B cell (primary cell): ENCODE measurements around the gene ICE2. TPM values are rescaled to one million over a fixed set of nuclear protein-coding genes. Genes with fewer than 3 reads are reported as not detected.

ENCODE experiments used
- ATAC-seq: fragments of 200-7000 bp; cut with Tn5 transposase; one replicate; pipeline ENCODE4 v1.10.0; 2021; ENCODE audit warnings: low read depth, mild to moderate bottlenecking, moderate number of reproducible peaks, moderate library complexity
- CTCF ChIA-PET: fragments of 350-600 bp; sonication (Branson Sonifier 250); formaldehyde crosslinking; loops from one replicate; lab custom pipeline; 2021; ENCODE audit warnings: antibody characterized with exemption, inconsistent platforms; lab: Charles Lee
- POLR2A ChIA-PET: fragments of 350-600 bp; sonication (Branson Sonifier 250); formaldehyde crosslinking; loops from one replicate; lab custom pipeline; 2021; ENCODE audit warnings: antibody characterized with exemption; lab: Charles Lee
- DNase-seq: peaks from one replicate; pipeline ENCODE4 v3.0.0; 2013
- H2AFZ ChIP-seq: 2 replicates; pipeline ENCODE4 v1.6.1; 2012; ENCODE audit warnings: mild to moderate bottlenecking, low read depth, low read length; ENCODE audit not compliant: insufficient read depth, poor library complexity, severe bottlenecking
- H3K27ac ChIP-seq, 2 donors: 1 replicate in 1 of 2; 2 replicates in 1 of 2; pipeline ENCODE4 v1.5.1; 2012 to 2013; ENCODE audit warnings: low read length in 2 of 2, mild to moderate bottlenecking in 2 of 2, moderate library complexity in 1 of 2
- H3K27me3 ChIP-seq, 4 experiments: fragments of 200-600 bp in 1 of 4; sonication (generic) in 1 of 4; replicated peaks in 1 of 4; 1 replicate in 2 of 4; 2 replicates in 2 of 4; pipeline versions ENCODE4 v1.6.1 to v1.7.0; 2013 to 2016; ENCODE audit warnings: low read length in 3 of 4, mild to moderate bottlenecking in 2 of 4, mixed read lengths in 1 of 4, moderate library complexity in 1 of 4; ENCODE audit not compliant: insufficient read depth in 4 of 4, control insufficient read depth in 3 of 4; ENCODE audit errors: control extremely low read depth in 1 of 4
- H3K36me3 ChIP-seq, 2 experiments: replicated peaks in 1 of 2; 1 replicate in 1 of 2; 2 replicates in 1 of 2; pipeline versions ENCODE4 v1.6.1 to v1.7.1; 2013; ENCODE audit warnings: low read length in 1 of 2; ENCODE audit not compliant: insufficient read depth in 2 of 2, control insufficient read depth in 1 of 2; ENCODE audit errors: control extremely low read depth in 1 of 2, extremely low read depth in 1 of 2
- H3K4me1 ChIP-seq, 2 donors: fragments of 200-600 bp in 1 of 2; sonication (generic) in 1 of 2; 1 replicate in 1 of 2; 2 replicates in 1 of 2; pipeline versions ENCODE4 v1.5.1 to v1.6.1; 2013 to 2017; ENCODE audit warnings: low read length in 2 of 2; ENCODE audit not compliant: control insufficient read depth in 2 of 2, insufficient read depth in 2 of 2
- H3K4me2 ChIP-seq: replicated peaks from 2 replicates; pipeline ENCODE3; 2012; ENCODE audit warnings: mild to moderate bottlenecking, low read depth, low read length; ENCODE audit not compliant: poor library complexity, severe bottlenecking
- H3K4me3 ChIP-seq, 5 experiments: fragments of 200-600 bp in 1 of 5; sonication (generic) in 1 of 5; 1 replicate in 3 of 5; 2 replicates in 2 of 5; pipeline versions ENCODE4 v1.5.1 to v1.7.0; 2011 to 2016; ENCODE audit warnings: low read length in 4 of 5, mild to moderate bottlenecking in 4 of 5, low read depth in 2 of 5, control low read depth in 1 of 5, moderate library complexity in 1 of 5; ENCODE audit not compliant: insufficient read depth in 1 of 5; ENCODE audit errors: control extremely low read depth in 1 of 5, extremely low read depth in 1 of 5
- H3K79me2 ChIP-seq: fragments of 200-600 bp; sonication (generic); one replicate; pipeline ENCODE4 v1.6.0; 2016; ENCODE audit warnings: low read length; ENCODE audit not compliant: control insufficient read depth, insufficient read depth
- H3K9ac ChIP-seq: fragments of 200-600 bp; sonication (generic); 2 replicates; pipeline ENCODE4 v1.6.1; 2017; ENCODE audit warnings: mild to moderate bottlenecking, low read length, moderate library complexity
- H3K9me3 ChIP-seq, 3 donors: one replicate each; pipeline versions ENCODE4 v1.6.1 to v1.7.1; 2013; ENCODE audit warnings: low read length in 2 of 3; ENCODE audit not compliant: control insufficient read depth in 2 of 3, insufficient read depth in 1 of 3; ENCODE audit errors: control extremely low read depth in 1 of 3
- H4K20me1 ChIP-seq: 2 replicates; pipeline ENCODE4 v1.6.0; 2012; ENCODE audit warnings: mild to moderate bottlenecking, low read length; ENCODE audit not compliant: insufficient read depth, control insufficient read depth, poor library complexity, severe bottlenecking
- H3K27ac Mint-ChIP-seq: one replicate; pipeline ENCODE4 v1.8.0; 2021; ENCODE audit warnings: mixed read lengths
- H3K27me3 Mint-ChIP-seq: one replicate; pipeline ENCODE4 v1.8.0; 2021; ENCODE audit warnings: mixed read lengths
- H3K4me1 Mint-ChIP-seq: one replicate; pipeline ENCODE4 v1.8.0; 2021; ENCODE audit warnings: mixed read lengths
- H3K4me3 Mint-ChIP-seq: one replicate; pipeline ENCODE4 v1.8.0; 2021; ENCODE audit warnings: mixed read lengths
- H3K9me3 Mint-ChIP-seq: one replicate; pipeline ENCODE4 v1.8.0; 2022; ENCODE audit warnings: mixed read lengths; ENCODE audit not compliant: insufficient read depth
- CTCF ChIP-seq: fragments of 200-600 bp; IDR thresholded peaks from one replicate; pipeline ENCODE4 v1.8.0; 2022; ENCODE audit warnings: antibody characterized with exemption, mild to moderate bottlenecking
- EZH2 ChIP-seq: IDR thresholded peaks from 2 replicates; pipeline ENCODE4 v1.6.1; 2012; ENCODE audit warnings: borderline replicate concordance, low read depth, mild to moderate bottlenecking, moderate library complexity, low read length; ENCODE audit not compliant: insufficient read depth, poor library complexity, severe bottlenecking
- WGBS: methylation state at CpG from one replicate; pipeline ENCODE4 v1.1.5; 2013; ENCODE audit warnings: missing lambda C conversion rate; ENCODE audit not compliant: insufficient coverage; 5-methylcytosine and 5-hydroxymethylcytosine counted together
- intact Hi-C: fragments of 100-400 bp; cut with micrococcal nuclease; formaldehyde crosslinking; loops from one replicate; pipeline ENCODE4 v1.10.0; 2022
- polyA plus RNA-seq: library from polyadenylated mRNA; depleted of rRNA; stranded (reverse); fragments of >200 nt; gene quantifications from 2 replicates; pipeline ENCODE4 v1.2.3, GENCODE V29; 2012
- total RNA-seq, 2 donors: library from RNA; stranded (reverse); fragments of 120-200 nt in 1 of 2; gene quantifications; 1 replicate in 1 of 2; 2 replicates in 1 of 2; pipeline versions ENCODE4 v1.2.3 to v1.2.4, GENCODE V29; 2013 to 2022

Gene ICE2
- total and polyA plus RNA-seq, 2 donors (not counting 1 experiment from before 2014, with no cell fraction given): 19.0 to 71.2 TPM

DNA sequence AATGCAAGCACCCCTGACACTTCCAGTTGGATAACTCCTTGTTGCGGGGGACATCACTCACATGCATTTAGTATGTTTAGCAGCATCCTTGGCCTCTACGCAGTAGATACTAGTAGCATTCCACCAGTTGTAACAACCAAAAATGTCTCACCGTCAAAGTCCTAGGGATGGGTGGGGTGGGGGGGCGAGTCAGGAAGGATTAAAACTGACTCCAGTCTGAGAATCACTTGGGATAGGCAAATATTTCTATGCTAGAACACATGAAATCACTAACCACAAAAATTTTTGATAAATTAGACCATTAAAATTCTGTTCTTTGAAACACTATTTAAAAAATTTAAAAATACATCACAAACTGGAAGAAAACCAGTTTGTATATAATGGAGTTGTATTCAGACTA is 18.0 kb downstream of the ICE2 start:
- Histone ChIP-seq H3K4me1 (no peaks in the 10 kb centered on the region), H3K4me2 (no peak overlapping the region), H3K27me3 (no peaks in the 10 kb centered on the region), H3K9me3 (no peaks in the 10 kb centered on the region), H3K36me3 (peaks cover 0 to 28% of the 10 kb centered on the region in 2 experiments), H3K9ac (no peak overlapping the region), H3K4me3 (no peak overlapping the region), H3K79me2 (peaks cover 5% of the 10 kb centered on the region), H3K27ac (no peak overlapping the region), H2AFZ (no peak overlapping the region), H4K20me1 (peaks cover 8% of the 10 kb centered on the region)
- H3K27ac Mint-ChIP-seq: no peak overlapping the region
- DNase-seq (no peak), ATAC-seq (no peak)
- TF ChIP-seq CTCF (no peak), EZH2 (no peak)
- WGBS: no CpG with 5 or more reads among the region's 4 CpGs
- H3K27me3 Mint-ChIP-seq: no peaks in the 10 kb centered on the region
- no peak overlapping the region for H3K4me3 Mint-ChIP-seq
- H3K9me3 Mint-ChIP-seq: no peaks in the 10 kb centered on the region
- H3K4me1 Mint-ChIP-seq: no peaks in the 10 kb centered on the region
- intact Hi-C loops: no loop called here
- CTCF ChIA-PET: no interaction called here
- POLR2A ChIA-PET: no interaction called here

- WGBS: 100% methylated on average over 1 of the region's 6 CpGs
- H3K79me2 ChIP-seq: no peaks in the 10 kb centered on the region
- Mint-ChIP-seq H3K27ac (no peak overlapping the region), H3K4me1 (no peaks in the 10 kb centered on the region), H3K4me3 (no peak overlapping the region), H3K9me3 (no peaks in the 10 kb centered on the region), H3K27me3 (no peaks in the 10 kb centered on the region)
- no peak overlapping the region for H2AFZ ChIP-seq
- H3K9me3 ChIP-seq: no peaks in the 10 kb centered on the region
- TF ChIP-seq EZH2 (no peak), CTCF (no peak)
- no peak overlapping the region for H3K4me3 ChIP-seq
- no peaks in the 10 kb centered on the region for H3K4me1 ChIP-seq
- H3K9ac ChIP-seq: no peak overlapping the region
- H4K20me1 ChIP-seq: no peaks in the 10 kb centered on the region
- ChIA-PET CTCF (no interaction called here), POLR2A (no interaction called here)
- intact Hi-C loops: no loop called here
- no peak for ATAC-seq
- no peaks in the 10 kb centered on the region for H3K27me3 ChIP-seq
- DNase-seq: no peak
- H3K36me3 ChIP-seq: peaks cover 0 to 28% of the 10 kb centered on the region in 2 experiments
- H3K27ac ChIP-seq: no peak overlapping the region
- no peak overlapping the region for H3K4me2 ChIP-seq
Measured at GRCh38 chr15:60458721-60459120, 20.2 kb downstream of the ICE2 start.
